GM12878 (cell line): ENCODE results near the gene DNAJC18. TPM values are rescaled to one million over a fixed set of nuclear protein-coding genes. Genes with fewer than 3 reads are reported as not detected.

Experiments
- ATAC-seq: fragments of 200-7000 bp; cut with Tn5 transposase; 3 replicates; pipeline ENCODE4 v1.9.1; 2020; ENCODE audit warnings: mild to moderate bottlenecking, moderate library complexity
- BruUV-seq: library from RNA; stranded (reverse); fragments of 400-500 nt; replicated peaks from 2 replicates; lab custom pipeline; 2021; lab: Mats Ljungman, UMichigan
- CTCF ChIA-PET: fragments of 300-600 bp; sonication (Branson Sonifier 250); formaldehyde crosslinking; extraction: SDS; loops from one replicate; lab custom pipeline; 2021; ENCODE audit warnings: inconsistent platforms; lab: Yijun Ruan, JAX
- POLR2A ChIA-PET: fragments of 350-600 bp; formaldehyde crosslinking; extraction: SDS; loops from one replicate; lab custom pipeline; 2021; ENCODE audit warnings: inconsistent platforms; lab: Charles Lee
- RAD21 ChIA-PET: fragments of 300-600 bp; sonication (Branson Sonifier 250); formaldehyde crosslinking; loops from one replicate; lab custom pipeline; 2023; ENCODE audit warnings: antibody characterized with exemption; ENCODE audit not compliant: unreplicated experiment; lab: Charles Lee
- SMC1A ChIA-PET: fragments of 300-600 bp; sonication (Branson Sonifier 250); formaldehyde crosslinking; loops from one replicate; lab custom pipeline; 2023; ENCODE audit not compliant: unreplicated experiment, uncharacterized antibody; lab: Charles Lee
- DNase-seq: peaks from one replicate; pipeline ENCODE4 v3.0.0-alpha.2; 2011; ENCODE audit warnings: low read depth, low spot score
- FAIRE-seq: peaks from 3 replicates; lab custom pipeline; 2011; peaks lifted over from hg19 to GRCh38; lab: Jason Lieb, UNC
- H2AFZ ChIP-seq: 2 replicates; pipeline ENCODE4 v1.6.0; 2011; ENCODE audit warnings: low read depth, low read length, control low read depth; ENCODE audit not compliant: control insufficient read depth
- H3K27ac ChIP-seq: 2 replicates; pipeline ENCODE4 v1.5.1; 2011; ENCODE audit warnings: control low read depth; ENCODE audit not compliant: control insufficient read depth, insufficient read depth
- H3K27me3 ChIP-seq, 2 experiments: replicated peaks in 1 of 2; 2 replicates each; pipeline versions ENCODE4 v1.6.0 to v1.6.1; 2011; ENCODE audit warnings: low read length in 1 of 2; ENCODE audit not compliant: control insufficient read depth in 2 of 2, insufficient read depth in 2 of 2
- H3K36me3 ChIP-seq, 2 experiments: 2 replicates each; pipeline ENCODE4 v1.5.1; 2011; ENCODE audit warnings: low read length in 1 of 2; ENCODE audit not compliant: control insufficient read depth in 2 of 2, insufficient read depth in 2 of 2
- H3K4me1 ChIP-seq: 2 replicates; pipeline ENCODE4 v1.6.1; 2011; ENCODE audit warnings: mild to moderate bottlenecking, low read length, moderate library complexity, mixed read lengths; ENCODE audit not compliant: control insufficient read depth, insufficient read depth
- H3K4me2 ChIP-seq: 2 replicates; pipeline ENCODE4 v1.6.0; 2011; ENCODE audit warnings: control low read depth; ENCODE audit not compliant: control insufficient read depth, insufficient read depth
- H3K4me3 ChIP-seq: fragments of 200-600 bp; sonication (generic); 2 replicates; pipeline ENCODE4 v1.5.1; 2016
- H3K79me2 ChIP-seq: 2 replicates; pipeline ENCODE4 v1.6.0; 2011; ENCODE audit warnings: low read length; ENCODE audit not compliant: control insufficient read depth, insufficient read depth
- H3K9ac ChIP-seq: 2 replicates; pipeline ENCODE4 v1.8.0; 2011; ENCODE audit warnings: low read length, control low read depth, mixed read lengths; ENCODE audit not compliant: control insufficient read depth, insufficient read depth
- H3K9me3 ChIP-seq: replicated peaks from 3 replicates; pipeline ENCODE4 v1.5.1; 2011; ENCODE audit warnings: mild to moderate bottlenecking, low read length; ENCODE audit not compliant: control insufficient read depth, insufficient read depth
- H4K20me1 ChIP-seq: 2 replicates; pipeline ENCODE4 v1.6.0; 2011; ENCODE audit not compliant: control insufficient read depth, insufficient read depth
- BMI1 ChIP-seq: fragments of 450-650 bp; IDR thresholded peaks from 2 replicates; pipeline ENCODE4 v1.6.1; 2016; ENCODE audit warnings: mild to moderate bottlenecking, moderate library complexity, borderline replicate concordance
- JUND ChIP-seq: IDR thresholded peaks from 2 replicates; pipeline ENCODE4 v1.6.1; 2012; ENCODE audit warnings: low read depth, mild to moderate bottlenecking, low read length, improper control_type of control experiment, moderate library complexity
- MTA2 ChIP-seq: fragments of 450-650 bp; IDR thresholded peaks from 2 replicates; pipeline ENCODE4 v1.6.1; 2016; ENCODE audit warnings: low read depth, mild to moderate bottlenecking, moderate library complexity
- MYC ChIP-seq: IDR thresholded peaks from 2 replicates; pipeline ENCODE4 v1.6.1; 2011; ENCODE audit warnings: mild to moderate bottlenecking, low read length, moderate library complexity, inconsistent platforms; ENCODE audit not compliant: insufficient read depth, insufficient replicate concordance, insufficient read length, severe bottlenecking
- NR2C2 ChIP-seq: IDR thresholded peaks from 2 replicates; pipeline ENCODE4 v1.6.1; 2011; ENCODE audit warnings: borderline replicate concordance, low read depth; ENCODE audit not compliant: control insufficient read depth, insufficient read length
- RAD21 ChIP-seq: IDR thresholded peaks from 2 replicates; pipeline ENCODE4 v1.6.1; 2011; ENCODE audit warnings: mild to moderate bottlenecking, low read depth, low read length, moderate library complexity; ENCODE audit not compliant: insufficient read depth
- SIN3A ChIP-seq: IDR thresholded peaks from 2 replicates; pipeline ENCODE4 v1.6.1; 2012; ENCODE audit warnings: low read depth, low read length, improper control_type of control experiment
- SMARCA5 ChIP-seq: fragments of 450-650 bp; IDR thresholded peaks from 2 replicates; pipeline ENCODE4 v1.6.1; 2017; ENCODE audit warnings: mild to moderate bottlenecking
- TAF1 ChIP-seq: IDR thresholded peaks from 2 replicates; pipeline ENCODE4 v1.6.1; 2011; ENCODE audit warnings: mild to moderate bottlenecking, low read depth, low read length, borderline replicate concordance
- TBL1XR1 ChIP-seq: IDR thresholded peaks from 2 replicates; pipeline ENCODE4 v1.6.1; 2012; ENCODE audit warnings: low read depth, low read length, improper control_type of control experiment
- WGBS: methylation state at CpG from one replicate; pipeline ENCODE4 v1.1.6; 2016; ENCODE audit warnings: low lambda C conversion rate; ENCODE audit not compliant: insufficient replicate concordance, insufficient coverage; ENCODE audit errors: missing lambda C conversion rate; 5-methylcytosine and 5-hydroxymethylcytosine counted together
- in situ Hi-C: fragments of 300-500 bp; cut with MboI; formaldehyde crosslinking; loops from 9 replicates; pipeline ENCODE4 v1.14.3; 2018; ENCODE audit warnings: mixed read lengths
- intact Hi-C: fragments of 100-400 bp; cut with micrococcal nuclease; formaldehyde crosslinking; loops from one replicate; pipeline ENCODE4 v1.14.2; 2022; ENCODE audit not compliant: unreplicated experiment
- polyA plus RNA-seq, 11 experiments: library from polyadenylated mRNA; depleted of rRNA in 4 of 11; unstranded in 6 of 11; stranded (reverse) in 5 of 11; fragments of >200 nt; fragmentation: Nextera tagmentation in 4 of 11; fragmentation: Illumina TruSeq in 1 of 11; extraction: Ambion mirVana in 4 of 11; extraction: Trizol in 1 of 11; gene quantifications; 1 replicate in 1 of 11; 2 replicates in 10 of 11; pipeline versions ENCODE4 v1.2.1 to v1.2.3, GENCODE V29; 2011 to 2016; ENCODE audit warnings: inconsistent platforms in 2 of 11, missing spikeins in 2 of 11, low read depth in 1 of 11
- total RNA-seq, 4 experiments: library from RNA; depleted of rRNA in 3 of 4; stranded (reverse); fragments of >200 nt in 3 of 4; fragmentation: Illumina TruSeq in 1 of 4; extraction: Trizol in 1 of 4; gene quantifications; 2 replicates each; pipeline versions ENCODE4 v1.2.1 to v1.2.3, GENCODE V29; 2013 to 2021
- TF ChIP-seq, protein P1 (sequence below): fragments of 450-650 bp; IDR thresholded peaks from 2 replicates; pipeline ENCODE4 v1.6.1; 2017; ENCODE audit warnings: mild to moderate bottlenecking, moderate library complexity
- TF ChIP-seq, protein P2 (sequence below): IDR thresholded peaks from 2 replicates; pipeline ENCODE4 v1.6.1; 2012; ENCODE audit warnings: low read depth, low read length, improper control_type of control experiment
- TF ChIP-seq, protein P3 (sequence below): fragments of 450-650 bp; formaldehyde crosslinking; IDR thresholded peaks from 2 replicates; pipeline ENCODE4 v1.4.0; 2020; ENCODE audit warnings: mild to moderate bottlenecking, moderate library complexity
- TF ChIP-seq, protein P4 (sequence below): IDR thresholded peaks from 2 replicates; pipeline ENCODE4 v1.6.1; 2012; ENCODE audit warnings: low read depth, low read length, improper control_type of control experiment

DNAJC18 gene
- total and polyA plus RNA-seq, 10 of the 15 experiments (the other 5 are each of a cell fraction or from before 2014, with no cell fraction given), result 6.4 to 26.7 (median 17.7) TPM

DNA sequence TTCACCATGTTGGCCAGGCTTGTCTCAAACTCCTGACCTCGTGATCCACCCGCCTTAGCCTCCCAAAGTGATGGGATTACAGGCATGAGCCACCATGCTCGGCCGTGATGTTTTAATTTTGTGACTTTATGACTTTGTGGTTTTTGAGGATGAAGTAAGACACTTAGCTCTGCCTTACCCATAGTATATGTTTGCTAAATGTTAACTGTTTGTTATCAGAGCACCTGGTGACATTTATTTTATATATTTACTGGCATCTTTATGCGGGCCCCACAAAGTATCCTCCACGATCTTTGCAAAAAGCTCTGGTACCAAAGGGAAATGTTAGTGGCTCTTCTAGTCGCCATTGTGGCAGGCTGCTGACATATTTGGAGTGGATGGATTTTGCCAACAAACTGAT lies 63.0 kb downstream of the DNAJC18 start:
- intact Hi-C loops (no loop called here), in situ Hi-C loops (no loop called here)
- H3K9me3 ChIP-seq, result no peaks in the 10 kb centered on the region
- ChIA-PET RAD21 (no interaction called here), CTCF (no interaction called here), POLR2A (no interaction called here), SMC1A (no interaction called here)
- FAIRE-seq (no peak), DNase-seq (no peak), ATAC-seq (no peak)
- no peaks in the 10 kb centered on the region for H3K79me2 ChIP-seq
- no peak overlapping the region for H3K4me2 ChIP-seq
- H3K4me1 ChIP-seq, result no peaks in the 10 kb centered on the region
- H4K20me1 ChIP-seq, result no peaks in the 10 kb centered on the region
- H2AFZ ChIP-seq, result no peak overlapping the region
- WGBS, result 86% methylated on average over 7 of the region's 7 CpGs
- no peak overlapping the region for H3K9ac ChIP-seq
- no peaks in the 10 kb centered on the region for H3K27me3 ChIP-seq
- peaks cover 0 to 3% of the 10 kb centered on the region in 2 experiments; a peak in 1 of 4 replicates for H3K36me3 ChIP-seq
- no TSS peak for BruUV-seq
- H3K4me3 ChIP-seq, result no peak overlapping the region
- H3K27ac ChIP-seq, result no peak overlapping the region
- TF ChIP-seq, protein P1, sequence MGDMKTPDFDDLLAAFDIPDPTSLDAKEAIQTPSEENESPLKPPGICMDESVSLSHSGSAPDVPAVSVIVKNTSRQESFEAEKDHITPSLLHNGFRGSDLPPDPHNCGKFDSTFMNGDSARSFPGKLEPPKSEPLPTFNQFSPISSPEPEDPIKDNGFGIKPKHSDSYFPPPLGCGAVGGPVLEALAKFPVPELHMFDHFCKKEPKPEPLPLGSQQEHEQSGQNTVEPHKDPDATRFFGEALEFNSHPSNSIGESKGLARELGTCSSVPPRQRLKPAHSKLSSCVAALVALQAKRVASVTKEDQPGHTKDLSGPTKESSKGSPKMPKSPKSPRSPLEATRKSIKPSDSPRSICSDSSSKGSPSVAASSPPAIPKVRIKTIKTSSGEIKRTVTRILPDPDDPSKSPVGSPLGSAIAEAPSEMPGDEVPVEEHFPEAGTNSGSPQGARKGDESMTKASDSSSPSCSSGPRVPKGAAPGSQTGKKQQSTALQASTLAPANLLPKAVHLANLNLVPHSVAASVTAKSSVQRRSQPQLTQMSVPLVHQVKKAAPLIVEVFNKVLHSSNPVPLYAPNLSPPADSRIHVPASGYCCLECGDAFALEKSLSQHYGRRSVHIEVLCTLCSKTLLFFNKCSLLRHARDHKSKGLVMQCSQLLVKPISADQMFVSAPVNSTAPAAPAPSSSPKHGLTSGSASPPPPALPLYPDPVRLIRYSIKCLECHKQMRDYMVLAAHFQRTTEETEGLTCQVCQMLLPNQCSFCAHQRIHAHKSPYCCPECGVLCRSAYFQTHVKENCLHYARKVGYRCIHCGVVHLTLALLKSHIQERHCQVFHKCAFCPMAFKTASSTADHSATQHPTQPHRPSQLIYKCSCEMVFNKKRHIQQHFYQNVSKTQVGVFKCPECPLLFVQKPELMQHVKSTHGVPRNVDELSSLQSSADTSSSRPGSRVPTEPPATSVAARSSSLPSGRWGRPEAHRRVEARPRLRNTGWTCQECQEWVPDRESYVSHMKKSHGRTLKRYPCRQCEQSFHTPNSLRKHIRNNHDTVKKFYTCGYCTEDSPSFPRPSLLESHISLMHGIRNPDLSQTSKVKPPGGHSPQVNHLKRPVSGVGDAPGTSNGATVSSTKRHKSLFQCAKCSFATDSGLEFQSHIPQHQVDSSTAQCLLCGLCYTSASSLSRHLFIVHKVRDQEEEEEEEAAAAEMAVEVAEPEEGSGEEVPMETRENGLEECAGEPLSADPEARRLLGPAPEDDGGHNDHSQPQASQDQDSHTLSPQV, result no peak
- TF ChIP-seq, protein P2, sequence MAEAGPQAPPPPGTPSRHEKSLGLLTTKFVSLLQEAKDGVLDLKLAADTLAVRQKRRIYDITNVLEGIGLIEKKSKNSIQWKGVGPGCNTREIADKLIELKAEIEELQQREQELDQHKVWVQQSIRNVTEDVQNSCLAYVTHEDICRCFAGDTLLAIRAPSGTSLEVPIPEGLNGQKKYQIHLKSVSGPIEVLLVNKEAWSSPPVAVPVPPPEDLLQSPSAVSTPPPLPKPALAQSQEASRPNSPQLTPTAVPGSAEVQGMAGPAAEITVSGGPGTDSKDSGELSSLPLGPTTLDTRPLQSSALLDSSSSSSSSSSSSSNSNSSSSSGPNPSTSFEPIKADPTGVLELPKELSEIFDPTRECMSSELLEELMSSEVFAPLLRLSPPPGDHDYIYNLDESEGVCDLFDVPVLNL, result no peak
- TF ChIP-seq TAF1, result no peak
- no peak for TF ChIP-seq RAD21
- no peak for TF ChIP-seq MYC
- no peak for TF ChIP-seq NR2C2
- TF ChIP-seq JUND, result no peak
- no peak for TF ChIP-seq SIN3A
- TF ChIP-seq TBL1XR1, result no peak
- TF ChIP-seq, protein P3, sequence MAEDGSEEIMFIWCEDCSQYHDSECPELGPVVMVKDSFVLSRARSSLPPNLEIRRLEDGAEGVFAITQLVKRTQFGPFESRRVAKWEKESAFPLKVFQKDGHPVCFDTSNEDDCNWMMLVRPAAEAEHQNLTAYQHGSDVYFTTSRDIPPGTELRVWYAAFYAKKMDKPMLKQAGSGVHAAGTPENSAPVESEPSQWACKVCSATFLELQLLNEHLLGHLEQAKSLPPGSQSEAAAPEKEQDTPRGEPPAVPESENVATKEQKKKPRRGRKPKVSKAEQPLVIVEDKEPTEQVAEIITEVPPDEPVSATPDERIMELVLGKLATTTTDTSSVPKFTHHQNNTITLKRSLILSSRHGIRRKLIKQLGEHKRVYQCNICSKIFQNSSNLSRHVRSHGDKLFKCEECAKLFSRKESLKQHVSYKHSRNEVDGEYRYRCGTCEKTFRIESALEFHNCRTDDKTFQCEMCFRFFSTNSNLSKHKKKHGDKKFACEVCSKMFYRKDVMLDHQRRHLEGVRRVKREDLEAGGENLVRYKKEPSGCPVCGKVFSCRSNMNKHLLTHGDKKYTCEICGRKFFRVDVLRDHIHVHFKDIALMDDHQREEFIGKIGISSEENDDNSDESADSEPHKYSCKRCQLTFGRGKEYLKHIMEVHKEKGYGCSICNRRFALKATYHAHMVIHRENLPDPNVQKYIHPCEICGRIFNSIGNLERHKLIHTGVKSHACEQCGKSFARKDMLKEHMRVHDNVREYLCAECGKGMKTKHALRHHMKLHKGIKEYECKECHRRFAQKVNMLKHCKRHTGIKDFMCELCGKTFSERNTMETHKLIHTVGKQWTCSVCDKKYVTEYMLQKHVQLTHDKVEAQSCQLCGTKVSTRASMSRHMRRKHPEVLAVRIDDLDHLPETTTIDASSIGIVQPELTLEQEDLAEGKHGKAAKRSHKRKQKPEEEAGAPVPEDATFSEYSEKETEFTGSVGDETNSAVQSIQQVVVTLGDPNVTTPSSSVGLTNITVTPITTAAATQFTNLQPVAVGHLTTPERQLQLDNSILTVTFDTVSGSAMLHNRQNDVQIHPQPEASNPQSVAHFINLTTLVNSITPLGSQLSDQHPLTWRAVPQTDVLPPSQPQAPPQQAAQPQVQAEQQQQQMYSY (CRISPR knock-in tag), result no peak
- no peak for TF ChIP-seq BMI1
- TF ChIP-seq SMARCA5, result no peak
- TF ChIP-seq, protein P4, sequence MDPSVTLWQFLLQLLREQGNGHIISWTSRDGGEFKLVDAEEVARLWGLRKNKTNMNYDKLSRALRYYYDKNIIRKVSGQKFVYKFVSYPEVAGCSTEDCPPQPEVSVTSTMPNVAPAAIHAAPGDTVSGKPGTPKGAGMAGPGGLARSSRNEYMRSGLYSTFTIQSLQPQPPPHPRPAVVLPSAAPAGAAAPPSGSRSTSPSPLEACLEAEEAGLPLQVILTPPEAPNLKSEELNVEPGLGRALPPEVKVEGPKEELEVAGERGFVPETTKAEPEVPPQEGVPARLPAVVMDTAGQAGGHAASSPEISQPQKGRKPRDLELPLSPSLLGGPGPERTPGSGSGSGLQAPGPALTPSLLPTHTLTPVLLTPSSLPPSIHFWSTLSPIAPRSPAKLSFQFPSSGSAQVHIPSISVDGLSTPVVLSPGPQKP, result no peak
- no peak for TF ChIP-seq MTA2
